Measurements from ENCODE around the gene LMTK3. TPM values are rescaled to one million over a fixed set of nuclear protein-coding genes. Genes with fewer than 3 reads are reported as not detected.

The LMTK3 gene, protein sequence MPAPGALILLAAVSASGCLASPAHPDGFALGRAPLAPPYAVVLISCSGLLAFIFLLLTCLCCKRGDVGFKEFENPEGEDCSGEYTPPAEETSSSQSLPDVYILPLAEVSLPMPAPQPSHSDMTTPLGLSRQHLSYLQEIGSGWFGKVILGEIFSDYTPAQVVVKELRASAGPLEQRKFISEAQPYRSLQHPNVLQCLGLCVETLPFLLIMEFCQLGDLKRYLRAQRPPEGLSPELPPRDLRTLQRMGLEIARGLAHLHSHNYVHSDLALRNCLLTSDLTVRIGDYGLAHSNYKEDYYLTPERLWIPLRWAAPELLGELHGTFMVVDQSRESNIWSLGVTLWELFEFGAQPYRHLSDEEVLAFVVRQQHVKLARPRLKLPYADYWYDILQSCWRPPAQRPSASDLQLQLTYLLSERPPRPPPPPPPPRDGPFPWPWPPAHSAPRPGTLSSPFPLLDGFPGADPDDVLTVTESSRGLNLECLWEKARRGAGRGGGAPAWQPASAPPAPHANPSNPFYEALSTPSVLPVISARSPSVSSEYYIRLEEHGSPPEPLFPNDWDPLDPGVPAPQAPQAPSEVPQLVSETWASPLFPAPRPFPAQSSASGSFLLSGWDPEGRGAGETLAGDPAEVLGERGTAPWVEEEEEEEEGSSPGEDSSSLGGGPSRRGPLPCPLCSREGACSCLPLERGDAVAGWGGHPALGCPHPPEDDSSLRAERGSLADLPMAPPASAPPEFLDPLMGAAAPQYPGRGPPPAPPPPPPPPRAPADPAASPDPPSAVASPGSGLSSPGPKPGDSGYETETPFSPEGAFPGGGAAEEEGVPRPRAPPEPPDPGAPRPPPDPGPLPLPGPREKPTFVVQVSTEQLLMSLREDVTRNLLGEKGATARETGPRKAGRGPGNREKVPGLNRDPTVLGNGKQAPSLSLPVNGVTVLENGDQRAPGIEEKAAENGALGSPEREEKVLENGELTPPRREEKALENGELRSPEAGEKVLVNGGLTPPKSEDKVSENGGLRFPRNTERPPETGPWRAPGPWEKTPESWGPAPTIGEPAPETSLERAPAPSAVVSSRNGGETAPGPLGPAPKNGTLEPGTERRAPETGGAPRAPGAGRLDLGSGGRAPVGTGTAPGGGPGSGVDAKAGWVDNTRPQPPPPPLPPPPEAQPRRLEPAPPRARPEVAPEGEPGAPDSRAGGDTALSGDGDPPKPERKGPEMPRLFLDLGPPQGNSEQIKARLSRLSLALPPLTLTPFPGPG (N-terminal part only)
- polyA plus RNA-seq, result not detected

DNA sequence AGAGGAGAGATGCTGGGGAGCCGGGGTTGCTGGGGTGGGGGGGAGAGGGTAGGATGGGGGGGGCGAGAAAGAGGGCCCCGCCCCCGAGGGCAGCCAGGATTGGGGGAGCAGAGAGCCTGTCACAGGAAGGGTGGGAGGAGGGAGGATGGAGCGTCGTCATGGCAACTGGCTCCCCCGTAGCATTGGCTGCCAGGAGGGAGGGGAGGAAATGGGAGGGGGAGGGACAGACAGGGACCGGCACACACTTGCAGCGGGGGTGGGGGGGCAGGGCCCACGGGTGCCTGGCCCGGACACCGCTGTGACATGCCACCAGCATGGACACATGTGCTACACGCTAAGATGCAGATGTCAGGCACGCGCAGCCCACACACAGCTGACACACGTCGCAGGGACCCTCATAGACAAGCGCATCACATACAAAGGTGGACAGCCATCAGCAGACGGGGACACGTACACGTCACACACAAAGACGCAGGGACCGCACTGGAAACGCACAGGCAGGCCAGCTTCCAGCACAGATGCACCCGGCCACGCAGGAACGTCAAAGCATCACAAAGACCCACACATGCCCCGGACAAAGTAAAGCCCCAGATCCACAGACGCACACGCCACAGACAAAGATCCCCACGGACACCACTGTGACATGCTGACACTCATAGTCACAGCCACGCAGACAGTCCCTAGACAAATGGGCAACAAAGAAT is at the start of gene LMTK3:
TSS of gene LMTK3 (minus strand) at position 36 of the 704 bp plus-strand sequence. CDS start 259 bp downstream, outside the sequence.
- Mint-ChIP-seq H3K27me3 (ENCODE audit: low read depth in 3 of 3) (peaks cover 0 to 9% (median 7%) of the 10 kb centered on the region in 3 donors), H3K4me1 (peaks cover 14% of the 10 kb centered on the region in 2 donors), H3K4me3 (peak within 1 kb of the TSS; percentile 33 to 64 (median 59)), H3K36me3 (no peaks in the 10 kb centered on the region), H3K9me3 (no peaks in the 10 kb centered on the region), H3K27ac (no peak within 1 kb of the TSS)
- peak; percentile 41 to 62 (median 44) for DNase-seq

DNA sequence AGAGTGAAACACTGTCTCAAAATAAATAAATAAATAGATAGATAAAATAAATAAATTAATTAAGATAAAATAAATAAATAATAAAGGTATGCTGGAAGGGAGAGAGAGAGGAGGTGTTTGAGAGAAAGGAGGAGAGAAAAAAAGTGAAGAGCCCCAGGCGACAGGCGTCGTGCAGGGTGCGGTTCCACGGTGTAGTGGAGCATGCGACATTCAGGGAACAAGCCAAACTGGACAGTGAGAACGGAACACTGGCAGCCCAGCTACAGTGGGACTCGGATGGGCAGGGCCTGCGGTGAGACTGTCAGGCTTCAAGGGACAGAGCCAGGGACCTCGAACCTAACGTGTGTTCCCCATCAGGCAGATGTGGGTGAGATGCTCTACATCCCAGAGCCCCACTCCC is 49.8 kb upstream of the LMTK3 start:
- Mint-ChIP-seq H3K27me3 (ENCODE audit: low read depth in 3 of 3) (peaks cover 2 to 4% (median 3%) of the 10 kb centered on the region in 3 donors), H3K9me3 (no peaks in the 10 kb centered on the region), H3K36me3 (no peaks in the 10 kb centered on the region), H3K4me3 (no peak overlapping the region), H3K4me1 (peaks cover 0 to 2% of the 10 kb centered on the region in 2 donors), H3K27ac (peak overlapping the region in 1 of 6 donors; percentile 67)
- DNase-seq, result no peak

DNA sequence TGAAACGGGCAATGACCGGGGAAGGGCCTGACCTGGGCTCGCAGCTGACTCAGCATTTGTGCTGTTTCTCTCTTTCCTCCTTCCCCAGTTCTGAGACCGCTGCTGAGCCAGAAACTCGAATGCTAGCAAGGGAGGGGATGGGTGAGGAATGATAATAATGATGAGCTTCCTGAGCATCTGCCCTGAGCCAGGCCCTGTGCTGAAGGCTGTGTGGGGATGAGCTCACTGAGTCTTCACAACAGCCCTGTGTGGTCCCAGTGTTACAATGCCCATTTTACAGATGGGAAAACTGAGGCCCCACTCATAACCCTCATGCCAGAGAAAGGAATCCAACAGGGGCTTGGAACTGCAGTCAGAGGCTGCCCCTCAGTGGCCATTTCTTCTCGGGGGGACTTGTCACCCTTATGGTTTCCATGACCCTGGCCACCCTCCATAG is 48.5 kb upstream of the LMTK3 start:
- H3K36me3 Mint-ChIP-seq, result no peaks in the 10 kb centered on the region
- H3K9me3 Mint-ChIP-seq, result no peaks in the 10 kb centered on the region
- no peak for DNase-seq
- H3K4me1 Mint-ChIP-seq, result peaks cover 0 to 2% of the 10 kb centered on the region in 2 donors
- no peak overlapping the region for H3K4me3 Mint-ChIP-seq
- H3K27me3 Mint-ChIP-seq (ENCODE audit: low read depth in 3 of 3), result peaks cover 2 to 4% (median 3%) of the 10 kb centered on the region in 3 donors
- H3K27ac Mint-ChIP-seq, result no peak overlapping the region

DNA sequence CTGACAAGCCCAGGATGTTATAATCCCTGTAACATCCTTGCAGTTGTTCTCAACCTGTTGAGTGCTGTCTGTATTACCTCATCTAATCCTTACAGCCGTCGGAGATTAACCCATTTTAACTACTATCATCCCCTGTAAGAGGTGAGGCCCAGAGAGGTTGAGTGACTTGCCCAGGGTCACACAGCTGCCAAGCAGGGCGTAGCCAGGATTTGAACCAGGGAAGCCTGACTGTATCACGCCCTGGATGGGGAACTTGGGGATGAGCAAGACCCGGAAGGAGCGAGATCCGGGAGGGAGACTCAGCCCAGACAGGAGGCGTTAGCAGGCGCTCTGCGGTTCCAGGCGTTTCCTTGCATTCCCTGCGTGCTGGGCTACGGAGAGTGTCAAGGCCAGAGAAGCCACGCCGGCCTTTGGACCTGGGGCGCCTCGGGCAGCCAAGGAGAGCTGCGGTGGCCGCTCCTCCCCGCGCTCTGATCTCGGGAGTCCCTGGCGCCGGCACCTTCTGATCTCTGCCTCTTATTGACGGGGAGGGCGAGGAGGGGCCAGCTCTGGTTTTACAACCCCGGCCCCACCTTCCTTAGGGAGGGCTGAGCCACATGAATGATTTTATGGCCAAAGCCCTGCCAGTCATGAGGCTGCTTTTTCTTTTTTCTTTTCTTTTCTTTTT is 46.5 kb upstream of the LMTK3 start:
- no peak for DNase-seq
- H3K27ac Mint-ChIP-seq, result no peak overlapping the region
- no peaks in the 10 kb centered on the region for H3K36me3 Mint-ChIP-seq
- peaks cover 0 to 2% of the 10 kb centered on the region in 2 donors for H3K4me1 Mint-ChIP-seq
- H3K4me3 Mint-ChIP-seq, result no peak overlapping the region
- H3K9me3 Mint-ChIP-seq, result no peaks in the 10 kb centered on the region
- peaks cover 2 to 3% (median 2%) of the 10 kb centered on the region in 3 donors for H3K27me3 Mint-ChIP-seq (ENCODE audit: low read depth in 3 of 3)

DNA sequence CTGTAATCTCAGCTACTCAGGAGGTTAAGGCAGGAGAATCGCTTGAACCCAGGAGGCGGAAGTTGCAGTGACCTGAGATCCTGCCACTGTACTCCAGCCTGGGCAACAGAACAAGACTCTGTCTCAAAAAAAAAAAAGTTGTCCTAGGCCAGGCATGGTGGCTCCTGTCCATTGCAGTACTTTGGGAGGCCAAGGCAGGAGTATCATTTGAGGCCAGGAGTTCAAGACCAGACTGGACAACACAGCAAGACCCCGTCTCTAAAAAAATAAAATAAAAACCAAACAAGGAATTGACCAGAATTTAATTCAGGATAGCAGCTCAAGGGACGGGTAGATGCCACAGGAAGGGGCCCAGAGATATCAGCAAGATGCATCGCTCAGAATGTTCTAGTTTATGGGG is 45.2 kb upstream of the LMTK3 start:
- Mint-ChIP-seq H3K36me3 (no peaks in the 10 kb centered on the region), H3K9me3 (no peaks in the 10 kb centered on the region), H3K27ac (no peak overlapping the region), H3K4me1 (peaks cover 0 to 2% of the 10 kb centered on the region in 2 donors), H3K27me3 (ENCODE audit: low read depth in 3 of 3) (peaks cover 2 to 8% (median 2%) of the 10 kb centered on the region in 3 donors), H3K4me3 (no peak overlapping the region)
- DNase-seq, result no peak

DNA sequence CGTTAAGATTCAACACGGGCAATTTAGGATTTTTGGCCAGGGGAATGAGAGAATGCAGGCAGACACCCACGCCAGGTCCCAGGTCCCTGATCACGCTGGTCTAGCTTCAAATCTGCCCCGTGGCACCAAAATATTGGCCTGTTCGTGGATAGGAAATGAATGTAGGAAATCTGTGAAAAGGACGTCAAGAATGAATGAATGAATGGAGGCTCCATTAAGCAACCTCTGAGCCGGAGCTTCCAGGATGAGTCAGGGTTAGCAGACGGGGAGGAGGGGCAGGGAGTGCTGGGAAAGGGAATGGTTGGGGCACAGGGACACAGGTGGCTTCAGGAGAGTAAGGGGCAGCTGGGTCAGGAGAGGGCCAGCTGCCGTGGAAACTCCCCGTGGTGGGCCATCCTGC is 44.5 kb upstream of the LMTK3 start:
- Mint-ChIP-seq H3K27me3 (ENCODE audit: low read depth in 3 of 3) (peaks cover 2 to 10% (median 2%) of the 10 kb centered on the region in 3 donors), H3K27ac (no peak overlapping the region)

DNA sequence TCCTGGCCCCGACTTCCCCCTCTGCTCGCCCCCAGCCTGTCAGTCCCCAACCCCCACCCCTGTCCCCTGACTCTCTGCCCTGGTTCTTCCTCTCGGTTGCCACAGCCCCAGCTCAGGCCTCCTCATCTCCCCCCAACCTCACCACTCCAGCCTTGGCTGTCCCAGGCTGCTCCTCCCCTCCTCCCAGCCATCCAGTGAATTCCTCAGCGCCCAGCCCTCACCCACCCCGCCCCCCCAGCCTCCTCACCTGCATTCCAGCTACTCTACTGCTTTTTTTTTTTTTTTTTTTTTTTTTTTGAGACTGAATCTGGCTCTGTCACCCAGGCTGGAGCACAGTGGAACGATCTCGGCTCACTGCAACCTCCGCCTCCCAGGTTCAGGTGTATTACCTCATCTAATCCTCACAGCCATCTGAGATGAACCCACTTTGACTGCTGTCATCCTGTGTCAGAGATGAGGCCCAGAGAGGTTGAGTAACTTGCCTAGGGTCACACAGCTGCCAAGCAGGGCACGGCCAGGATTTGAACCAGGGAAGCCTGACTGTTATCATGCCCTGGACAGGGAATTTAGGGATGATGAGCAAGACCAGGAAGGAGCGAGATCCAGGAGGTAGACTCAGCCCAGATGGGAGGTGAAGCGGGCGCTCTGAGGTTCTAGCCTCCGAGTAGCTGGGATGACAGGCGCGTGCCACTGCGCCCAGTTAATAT is 42.9 kb upstream of the LMTK3 start:
- H3K27ac Mint-ChIP-seq, result no peak overlapping the region
- H3K36me3 Mint-ChIP-seq, result no peaks in the 10 kb centered on the region
- peaks cover 2 to 10% (median 2%) of the 10 kb centered on the region in 3 donors for H3K27me3 Mint-ChIP-seq (ENCODE audit: low read depth in 3 of 3)
- peaks cover 0 to 2% of the 10 kb centered on the region in 2 donors for H3K4me1 Mint-ChIP-seq
- no peaks in the 10 kb centered on the region for H3K9me3 Mint-ChIP-seq
- DNase-seq, result no peak
- H3K4me3 Mint-ChIP-seq, result no peak overlapping the region

More for the DNA sequence above, 44.5 kb upstream of the LMTK3 start:
- Mint-ChIP-seq H3K9me3 (no peaks in the 10 kb centered on the region), H3K36me3 (no peaks in the 10 kb centered on the region), H3K4me1 (peaks cover 0 to 2% of the 10 kb centered on the region in 2 donors), H3K4me3 (no peak overlapping the region)
- DNase-seq, result no peak

DNA sequence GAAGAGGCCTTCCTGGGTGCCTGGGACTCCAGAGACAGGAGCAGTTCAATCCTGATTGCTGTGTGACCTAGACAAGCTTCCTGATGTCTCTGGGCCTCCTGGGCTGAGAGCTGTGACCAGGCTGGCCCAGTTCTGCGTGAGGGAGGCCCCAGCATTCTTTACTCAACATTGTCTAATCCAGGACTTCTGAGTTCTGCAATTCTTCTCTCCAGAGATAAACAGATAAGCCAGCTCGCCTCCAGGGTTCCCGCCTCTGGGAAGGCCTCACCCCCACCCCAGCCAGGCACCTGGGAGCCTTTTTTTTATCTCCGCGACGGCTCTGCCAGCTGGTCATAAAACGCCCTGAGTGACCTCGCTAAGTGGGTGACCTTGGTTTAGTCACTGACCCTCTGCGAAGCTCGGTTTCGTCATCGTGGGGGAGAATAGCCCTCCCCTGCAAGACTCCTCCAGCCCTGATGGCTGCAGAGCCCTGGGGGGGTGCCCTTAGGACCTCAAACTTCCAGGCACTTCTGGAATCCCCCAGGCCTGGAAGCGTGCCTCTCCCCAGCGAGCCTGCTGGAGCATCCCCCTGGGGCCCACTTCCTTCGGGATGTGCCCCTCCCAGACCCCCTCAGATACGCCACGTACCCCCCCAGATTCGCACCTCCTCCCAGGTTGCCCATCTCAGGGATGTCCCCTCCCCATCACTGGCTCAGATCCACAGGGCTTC is 42.2 kb upstream of the LMTK3 start:
- H3K36me3 Mint-ChIP-seq, result no peaks in the 10 kb centered on the region
- H3K4me1 Mint-ChIP-seq, result peaks cover 0 to 2% of the 10 kb centered on the region in 2 donors
- H3K27me3 Mint-ChIP-seq (ENCODE audit: low read depth in 3 of 3), result peaks cover 1 to 10% (median 2%) of the 10 kb centered on the region in 3 donors
- no peak overlapping the region for H3K27ac Mint-ChIP-seq
- H3K9me3 Mint-ChIP-seq, result no peaks in the 10 kb centered on the region
- no peak for DNase-seq
- H3K4me3 Mint-ChIP-seq, result no peak overlapping the region

DNA sequence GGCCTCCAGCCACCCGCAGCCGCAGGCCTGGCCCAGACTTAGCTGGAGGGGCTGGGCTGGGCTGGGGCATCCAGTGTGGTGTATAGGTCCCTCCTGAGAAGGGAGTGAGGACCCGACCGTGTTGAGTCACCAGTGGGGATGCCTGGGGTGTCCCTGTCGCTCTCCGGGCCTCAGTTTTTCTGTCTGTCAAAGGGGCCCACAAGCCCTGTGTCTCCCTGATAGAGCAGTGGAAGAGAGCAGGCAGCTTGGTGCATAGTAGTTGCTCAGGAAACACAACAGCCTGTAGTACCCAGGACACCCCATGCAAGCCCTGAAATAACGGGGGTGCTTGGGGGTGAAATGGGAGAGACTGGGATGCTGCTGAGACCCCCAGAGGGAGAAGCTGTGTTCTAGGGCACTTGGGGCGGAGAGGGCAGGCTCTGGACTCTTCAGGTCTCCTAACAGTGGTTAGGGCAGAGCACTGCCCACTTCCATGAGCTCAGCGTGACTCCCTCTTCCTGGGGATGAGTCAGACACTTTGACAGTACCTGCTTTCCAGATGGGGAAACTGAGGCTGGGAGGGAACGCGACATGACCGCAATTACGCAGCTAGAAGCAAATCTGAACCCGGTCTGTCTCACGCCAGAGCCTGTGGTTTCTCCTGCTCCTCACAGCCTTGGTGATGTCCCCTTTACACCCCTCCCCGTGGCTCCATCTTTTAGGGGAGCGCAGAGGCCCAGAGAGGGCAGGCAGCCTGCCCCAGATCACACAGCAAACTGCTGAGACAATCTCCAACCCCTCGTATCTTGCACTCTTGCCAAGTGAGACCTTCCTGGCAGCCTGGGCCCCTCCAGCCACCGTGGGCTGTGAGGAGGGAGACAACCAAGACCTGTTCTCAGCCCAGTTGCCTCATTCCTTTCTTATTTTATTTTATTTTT is 41.0 kb upstream of the LMTK3 start:
- no peak overlapping the region for H3K27ac Mint-ChIP-seq
- H3K4me1 Mint-ChIP-seq, result no peaks in the 10 kb centered on the region
- DNase-seq, result no peak
- no peaks in the 10 kb centered on the region for H3K9me3 Mint-ChIP-seq
- no peaks in the 10 kb centered on the region for H3K36me3 Mint-ChIP-seq
- H3K4me3 Mint-ChIP-seq, result no peak overlapping the region
- H3K27me3 Mint-ChIP-seq (ENCODE audit: low read depth in 3 of 3), result peaks cover 0 to 7% (median 2%) of the 10 kb centered on the region in 3 donors

DNA sequence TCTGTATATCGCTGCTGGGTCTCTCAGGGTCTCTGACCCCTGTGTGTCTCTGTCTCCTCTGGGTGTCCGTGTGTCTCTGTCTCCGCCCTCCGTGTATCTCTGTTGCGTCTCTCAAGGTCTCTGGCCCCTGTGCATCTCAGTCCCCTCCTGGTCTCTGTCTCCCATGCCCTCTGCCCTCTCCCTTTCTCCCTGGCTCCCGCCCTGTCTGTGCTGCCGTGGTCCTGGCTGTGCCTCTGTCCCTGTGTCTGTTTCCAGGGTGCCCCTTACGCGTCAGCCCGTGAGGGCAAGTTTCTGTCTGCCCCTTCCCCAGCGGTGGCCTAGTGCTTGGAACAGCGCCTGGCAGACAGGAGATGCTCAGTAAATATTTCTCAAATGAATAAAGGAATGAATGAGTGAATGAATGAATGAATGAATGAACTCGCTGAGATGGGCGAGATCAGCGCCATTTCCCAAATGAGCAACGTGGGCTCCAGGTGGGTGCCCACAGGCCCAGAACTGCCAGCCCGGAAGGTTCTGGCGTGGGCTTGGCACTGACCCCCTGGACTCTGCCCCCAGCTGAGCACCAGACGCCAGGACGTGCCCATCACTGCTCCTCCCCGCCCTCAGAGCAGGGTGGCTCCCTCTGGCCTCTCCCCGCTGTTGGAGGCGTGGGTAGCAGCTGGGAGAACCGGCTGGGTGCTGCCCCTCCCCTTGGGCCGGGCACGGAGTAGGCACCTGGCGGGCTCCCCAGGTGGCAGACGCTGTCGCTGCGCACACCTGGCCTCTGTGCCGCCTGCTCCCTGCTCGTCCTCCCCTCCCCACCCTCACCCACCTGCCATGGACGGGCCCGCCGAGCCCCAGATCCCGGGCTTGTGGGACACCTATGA is 40.0 kb upstream of the LMTK3 start, which contains the start of gene SULT2B1:
TSS of gene SULT2B1 (plus strand) at position 736 of the 866 bp plus-strand sequence. CDS start at position 817, 81 bp downstream.
- H3K4me3 Mint-ChIP-seq, result no peak within 1 kb of the TSS
- no peaks in the 10 kb centered on the region for H3K9me3 Mint-ChIP-seq
- no peak for DNase-seq
- no peak within 1 kb of the TSS for H3K27ac Mint-ChIP-seq
- H3K36me3 Mint-ChIP-seq, result no peaks in the 10 kb centered on the region
- peaks cover 0 to 10% (median 5%) of the 10 kb centered on the region in 3 donors for H3K27me3 Mint-ChIP-seq (ENCODE audit: low read depth in 3 of 3)
- no peaks in the 10 kb centered on the region for H3K4me1 Mint-ChIP-seq

Measured in immature natural killer cell (primary cell).